ENCODE data around the gene PARK7.

PARK7 gene

GRCh38 chr1:7961216-7962013 is at the start of gene PARK7:
Gene PARK7, plus strand, starts transcription at chr1:7961711. Its CDS starts 1,075 bp downstream, at chr1:7962786.
- no peak for TF ChIP-seq GATA3 (IDR thresholded peaks at IDR 0.05; ENCODE audit: low read depth, low read length)

GRCh38 chr1:7912145-7912544 is 49.4 kb upstream of the PARK7 start:
- no peak for TF ChIP-seq GATA3 (IDR thresholded peaks at IDR 0.05; ENCODE audit: low read depth, low read length)

GRCh38 chr1:7912743-7913557 is 48.6 kb upstream of the PARK7 start:
- TF ChIP-seq GATA3 (IDR thresholded peaks at IDR 0.05; ENCODE audit: low read depth, low read length) (no peak), GATA2 (IDR thresholded peaks at IDR 0.05; ENCODE audit: low read depth, low read length) (no peak)

DNA sequence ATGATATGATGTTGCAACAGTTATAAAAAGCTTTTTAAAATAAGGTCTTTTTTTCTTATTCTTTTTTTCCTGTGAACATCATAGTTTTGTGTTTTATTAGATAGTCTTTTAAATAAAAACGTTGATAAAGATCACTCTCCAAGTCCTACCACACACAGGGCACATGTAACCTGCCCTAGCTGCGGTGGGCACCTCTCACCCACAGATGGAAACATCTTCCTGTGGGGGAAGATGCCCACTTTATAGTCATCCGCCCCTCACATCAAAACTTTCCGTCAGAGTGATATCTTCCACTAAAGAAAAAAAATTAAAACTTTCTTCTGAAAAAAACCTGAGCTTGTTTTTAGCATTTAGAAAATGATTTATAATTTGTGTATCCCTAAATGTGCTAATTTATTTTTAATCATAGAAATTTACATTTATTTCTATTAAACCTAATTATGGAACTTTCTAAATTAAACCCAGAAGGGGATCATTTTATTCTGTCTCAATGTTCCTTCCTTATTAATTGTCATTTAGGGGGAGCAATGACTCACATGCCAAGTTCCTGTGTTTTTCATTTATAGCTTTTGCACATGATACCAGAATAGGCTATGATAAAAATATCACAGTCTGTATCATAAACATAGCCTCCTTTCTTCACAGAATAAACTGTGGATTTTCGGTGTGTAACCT is 45.5 kb upstream of the PARK7 start:
- TF ChIP-seq GATA3 (IDR thresholded peaks at IDR 0.05; ENCODE audit: low read depth, low read length) (no peak), GATA2 (IDR thresholded peaks at IDR 0.05; ENCODE audit: low read depth, low read length) (no peak)

- TF ChIP-seq GATA3 (IDR thresholded peaks at IDR 0.05; ENCODE audit: low read depth, low read length) (no peak), GATA2 (IDR thresholded peaks at IDR 0.05; ENCODE audit: low read depth, low read length) (no peak)
These were observed 45.0 kb upstream of the PARK7 start for GRCh38 chr1:7916501-7916830.

DNA sequence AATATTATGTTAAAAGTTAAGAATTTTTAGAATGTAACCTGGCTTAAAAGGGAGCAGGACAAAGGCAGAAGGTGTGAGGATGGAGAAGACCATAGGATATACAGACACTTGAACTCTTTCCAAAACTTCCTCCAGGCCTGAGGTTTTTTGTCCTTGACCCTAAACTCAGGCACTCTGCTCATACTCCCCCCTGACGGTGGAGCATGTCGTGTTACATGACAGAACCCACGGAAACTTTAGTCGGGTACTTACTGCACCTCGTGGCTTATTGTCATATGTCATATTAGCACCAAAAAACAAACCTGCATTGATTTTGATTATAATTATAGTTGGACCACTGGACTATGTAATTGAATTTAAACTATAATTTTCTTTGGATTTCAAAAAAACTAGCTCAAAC is 41.6 kb upstream of the PARK7 start:
- TF ChIP-seq GATA3 (IDR thresholded peaks at IDR 0.05; ENCODE audit: low read depth, low read length), result no peak
- no peak for TF ChIP-seq GATA2 (IDR thresholded peaks at IDR 0.05; ENCODE audit: low read depth, low read length)

DNA sequence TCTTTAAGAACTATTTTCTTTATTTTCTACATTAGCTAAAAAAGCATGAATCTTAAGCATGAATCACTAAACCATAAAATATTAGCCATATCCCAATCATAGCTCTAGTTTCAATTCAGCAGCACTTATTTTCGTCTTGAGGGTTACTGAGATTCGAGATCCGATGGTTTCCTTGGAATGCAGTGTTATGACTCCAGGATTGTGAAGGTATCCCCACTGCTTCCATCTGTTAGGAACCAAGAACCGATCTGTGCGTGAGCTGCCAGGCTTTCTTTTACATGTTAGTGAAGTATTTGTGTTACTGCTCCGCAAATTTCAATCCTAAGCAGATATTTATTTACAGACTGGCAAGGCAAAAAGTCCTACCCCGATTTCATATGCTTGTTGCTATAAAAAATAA is 39.7 kb upstream of the PARK7 start:
- TF ChIP-seq GATA3 (IDR thresholded peaks at IDR 0.05; ENCODE audit: low read depth, low read length) (no peak), GATA2 (IDR thresholded peaks at IDR 0.05; ENCODE audit: low read depth, low read length) (no peak)

DNA sequence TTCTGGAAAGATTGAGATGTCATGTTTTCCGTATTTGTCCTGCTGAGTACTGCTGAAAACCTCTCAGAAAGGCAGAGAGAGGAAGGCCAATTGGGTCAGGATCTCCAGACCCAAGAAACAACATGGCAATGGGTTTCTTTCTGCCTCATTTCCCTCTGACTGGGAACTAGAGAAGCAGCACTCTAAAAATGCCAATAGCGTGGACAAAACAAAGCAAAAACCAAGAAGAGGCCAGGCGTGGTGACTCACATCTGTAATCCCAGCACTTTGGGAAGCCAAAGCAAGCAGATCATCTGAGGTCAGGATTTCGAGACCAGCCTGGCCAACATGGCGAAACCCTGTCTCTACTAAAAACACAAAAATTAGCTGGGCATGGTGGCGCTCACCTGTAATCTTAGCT is 39.2 kb upstream of the PARK7 start:
- TF ChIP-seq GATA3 (IDR thresholded peaks at IDR 0.05; ENCODE audit: low read depth, low read length), result no peak
- TF ChIP-seq GATA2 (IDR thresholded peaks at IDR 0.05; ENCODE audit: low read depth, low read length), result no peak

- no peak for TF ChIP-seq GATA3 (IDR thresholded peaks at IDR 0.05; ENCODE audit: low read depth, low read length)
- no peak for TF ChIP-seq GATA2 (IDR thresholded peaks at IDR 0.05; ENCODE audit: low read depth, low read length)
These were observed 33.3 kb upstream of the PARK7 start for GRCh38 chr1:7928247-7928646.

DNA sequence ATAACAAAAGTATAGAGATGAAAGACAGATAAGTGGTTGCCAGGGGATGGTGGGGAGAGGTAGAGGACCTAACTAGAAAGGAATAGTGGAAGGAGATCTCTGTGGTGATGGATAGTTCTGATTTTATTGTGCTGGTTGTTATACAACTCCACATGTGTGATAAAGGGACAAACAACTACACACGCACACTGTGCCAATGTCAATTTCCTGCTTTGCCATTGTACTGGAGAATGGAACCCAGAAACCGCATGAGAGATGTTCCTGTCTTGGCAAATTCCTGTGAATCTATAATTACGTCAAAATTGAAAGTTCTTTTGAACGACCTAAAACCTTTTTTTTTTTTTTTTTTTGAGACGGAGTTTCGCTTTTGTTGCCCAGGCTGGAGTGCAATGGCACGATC is 31.9 kb upstream of the PARK7 start:
- TF ChIP-seq GATA2 (IDR thresholded peaks at IDR 0.05; ENCODE audit: low read depth, low read length) (no peak), GATA3 (IDR thresholded peaks at IDR 0.05; ENCODE audit: low read depth, low read length) (no peak)

DNA sequence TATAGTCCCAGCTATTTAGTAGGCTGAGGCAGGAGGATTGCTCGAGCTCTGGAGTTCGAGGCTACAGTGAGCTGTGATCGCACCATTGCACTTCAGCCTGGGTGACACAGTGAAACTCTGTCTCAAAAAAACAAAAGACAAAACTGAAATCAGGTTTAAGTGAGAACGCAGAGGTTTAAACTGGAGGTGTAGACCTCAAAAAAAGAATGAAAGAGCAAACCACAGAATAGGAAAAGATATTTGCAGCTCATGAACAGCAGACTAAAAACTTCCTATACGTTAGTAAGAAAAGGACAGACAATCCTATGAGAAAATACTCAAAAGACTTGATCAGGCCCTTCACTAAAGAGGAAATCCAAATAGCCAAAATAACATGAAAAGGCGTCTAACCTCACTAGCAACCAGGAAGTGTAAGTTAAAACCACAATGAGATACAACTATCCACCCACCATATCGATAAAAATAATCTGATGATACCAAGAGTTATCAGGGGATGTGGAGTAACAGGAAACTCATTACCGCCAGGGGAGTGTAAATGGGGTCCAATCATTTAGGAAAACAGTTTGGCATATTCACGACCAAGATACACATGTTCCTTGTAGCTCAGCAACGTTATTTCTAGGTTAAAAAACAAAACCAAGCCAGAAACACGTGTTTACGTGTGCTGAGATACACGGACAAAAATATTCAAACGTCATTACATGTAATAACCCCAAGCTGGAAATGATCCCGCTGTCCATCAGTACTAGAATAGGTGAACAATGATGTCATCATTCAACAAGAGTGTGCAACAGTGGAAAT is 30.7 kb upstream of the PARK7 start:
- TF ChIP-seq GATA3 (IDR thresholded peaks at IDR 0.05; ENCODE audit: low read depth, low read length) (no peak), GATA2 (IDR thresholded peaks at IDR 0.05; ENCODE audit: low read depth, low read length) (no peak)

DNA sequence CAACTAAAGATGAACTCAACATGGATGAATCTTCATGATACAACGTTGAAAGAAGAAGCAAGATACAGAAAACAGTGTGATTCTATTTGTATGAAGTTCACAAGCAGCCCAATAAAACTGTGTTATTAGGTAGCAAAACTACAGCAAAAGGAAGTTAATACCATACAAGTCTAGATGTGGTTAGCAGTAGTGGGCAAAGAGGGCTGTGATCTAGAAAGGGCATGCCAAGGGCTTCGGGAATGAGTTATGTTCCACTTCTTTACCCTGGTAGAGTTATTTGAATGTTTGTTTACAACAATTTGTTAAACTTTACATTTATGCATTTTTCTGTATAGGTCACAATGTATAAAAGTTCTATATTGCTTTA is 30.1 kb upstream of the PARK7 start:
- no peak for TF ChIP-seq GATA3 (IDR thresholded peaks at IDR 0.05; ENCODE audit: low read depth, low read length)
- no peak for TF ChIP-seq GATA2 (IDR thresholded peaks at IDR 0.05; ENCODE audit: low read depth, low read length)

GRCh38 chr1:7932524-7933138 is 28.9 kb upstream of the PARK7 start:
- no peak for TF ChIP-seq GATA3 (IDR thresholded peaks at IDR 0.05; ENCODE audit: low read depth, low read length)
- no peak for TF ChIP-seq GATA2 (IDR thresholded peaks at IDR 0.05; ENCODE audit: low read depth, low read length)

DNA sequence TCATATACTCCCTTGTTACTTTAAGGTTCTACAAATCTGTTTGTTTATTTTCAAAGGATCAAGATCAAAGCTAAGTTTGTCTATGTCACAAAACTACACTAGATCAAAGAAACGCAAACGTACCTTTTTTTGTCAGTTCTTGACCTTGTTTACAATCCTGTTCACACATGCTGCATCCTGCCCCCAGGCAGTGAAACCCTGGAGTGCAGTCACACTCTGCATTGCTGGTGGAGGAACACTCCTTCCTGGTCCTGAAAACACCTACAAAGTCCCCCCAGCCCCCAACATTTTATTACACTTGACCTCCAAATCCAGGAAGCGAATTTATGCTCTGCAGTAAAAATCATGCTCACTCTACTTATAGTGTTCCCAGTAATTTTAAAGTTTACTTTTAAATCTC is 23.4 kb upstream of the PARK7 start:
- TF ChIP-seq GATA2 (IDR thresholded peaks at IDR 0.05; ENCODE audit: low read depth, low read length), result no peak
- no peak for TF ChIP-seq GATA3 (IDR thresholded peaks at IDR 0.05; ENCODE audit: low read depth, low read length)
